Neural cell (in vitro differentiated cells): ENCODE data around the gene SNCB.

ENCODE experiments used
- EP300 ChIP-seq: fragments of 450-650 bp; conservative IDR thresholded peaks from 2 replicates; pipeline ENCODE4 v1.6.1; 2014; ENCODE audit warnings: antibody characterized with exemption, mild to moderate bottlenecking, moderate library complexity; ENCODE audit not compliant: poor library complexity, severe bottlenecking
- EZH2 ChIP-seq: fragments of 200-600, 300-800 bp; shearing (Covaris generic), sonication (generic); IDR thresholded peaks from 2 replicates; pipeline ENCODE4 v1.6.1; 2014; ENCODE audit warnings: antibody characterized with exemption, low read length, borderline replicate concordance, mild to moderate bottlenecking; ENCODE audit not compliant: insufficient read depth, poor library complexity, severe bottlenecking
- MXI1 ChIP-seq: fragments of 450-650 bp; conservative IDR thresholded peaks from 2 replicates; pipeline ENCODE4 v1.6.1; 2014; ENCODE audit warnings: antibody characterized with exemption, mild to moderate bottlenecking; ENCODE audit not compliant: poor library complexity, severe bottlenecking
- POLR2AphosphoS5 ChIP-seq: IDR thresholded peaks from 2 replicates; pipeline ENCODE4 v1.6.1; 2012
- RAD21 ChIP-seq: fragments of 450-650 bp; conservative IDR thresholded peaks from 2 replicates; pipeline ENCODE4 v1.6.1; 2014; ENCODE audit warnings: antibody characterized with exemption, mild to moderate bottlenecking, moderate library complexity
- SMC3 ChIP-seq: fragments of 450-650 bp; conservative IDR thresholded peaks from 2 replicates; pipeline ENCODE4 v1.6.1; 2014; ENCODE audit warnings: antibody characterized with exemption, mild to moderate bottlenecking, moderate library complexity; ENCODE audit not compliant: poor library complexity
- TAF1 ChIP-seq: IDR thresholded peaks from 2 replicates; pipeline ENCODE4 v1.6.1; 2012; ENCODE audit warnings: low read depth
- TF ChIP-seq, protein P1 (sequence below): fragments of 450-650 bp; IDR thresholded peaks from 2 replicates; pipeline ENCODE4 v1.5.1; 2014; ENCODE audit warnings: antibody characterized with exemption, mild to moderate bottlenecking, moderate library complexity; ENCODE audit not compliant: poor library complexity, severe bottlenecking
- TF ChIP-seq, protein P2 (sequence below): IDR thresholded peaks from 2 replicates; pipeline ENCODE4 v1.6.1; 2012; ENCODE audit warnings: borderline replicate concordance

- TF ChIP-seq, protein P1, sequence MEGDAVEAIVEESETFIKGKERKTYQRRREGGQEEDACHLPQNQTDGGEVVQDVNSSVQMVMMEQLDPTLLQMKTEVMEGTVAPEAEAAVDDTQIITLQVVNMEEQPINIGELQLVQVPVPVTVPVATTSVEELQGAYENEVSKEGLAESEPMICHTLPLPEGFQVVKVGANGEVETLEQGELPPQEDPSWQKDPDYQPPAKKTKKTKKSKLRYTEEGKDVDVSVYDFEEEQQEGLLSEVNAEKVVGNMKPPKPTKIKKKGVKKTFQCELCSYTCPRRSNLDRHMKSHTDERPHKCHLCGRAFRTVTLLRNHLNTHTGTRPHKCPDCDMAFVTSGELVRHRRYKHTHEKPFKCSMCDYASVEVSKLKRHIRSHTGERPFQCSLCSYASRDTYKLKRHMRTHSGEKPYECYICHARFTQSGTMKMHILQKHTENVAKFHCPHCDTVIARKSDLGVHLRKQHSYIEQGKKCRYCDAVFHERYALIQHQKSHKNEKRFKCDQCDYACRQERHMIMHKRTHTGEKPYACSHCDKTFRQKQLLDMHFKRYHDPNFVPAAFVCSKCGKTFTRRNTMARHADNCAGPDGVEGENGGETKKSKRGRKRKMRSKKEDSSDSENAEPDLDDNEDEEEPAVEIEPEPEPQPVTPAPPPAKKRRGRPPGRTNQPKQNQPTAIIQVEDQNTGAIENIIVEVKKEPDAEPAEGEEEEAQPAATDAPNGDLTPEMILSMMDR = no peak
- TF ChIP-seq EZH2 (no peak), POLR2AphosphoS5 (no peak), EP300 (no peak), RAD21 (no peak), SMC3 (no peak), MXI1 (no peak), TAF1 (no peak)
- TF ChIP-seq, protein P2, sequence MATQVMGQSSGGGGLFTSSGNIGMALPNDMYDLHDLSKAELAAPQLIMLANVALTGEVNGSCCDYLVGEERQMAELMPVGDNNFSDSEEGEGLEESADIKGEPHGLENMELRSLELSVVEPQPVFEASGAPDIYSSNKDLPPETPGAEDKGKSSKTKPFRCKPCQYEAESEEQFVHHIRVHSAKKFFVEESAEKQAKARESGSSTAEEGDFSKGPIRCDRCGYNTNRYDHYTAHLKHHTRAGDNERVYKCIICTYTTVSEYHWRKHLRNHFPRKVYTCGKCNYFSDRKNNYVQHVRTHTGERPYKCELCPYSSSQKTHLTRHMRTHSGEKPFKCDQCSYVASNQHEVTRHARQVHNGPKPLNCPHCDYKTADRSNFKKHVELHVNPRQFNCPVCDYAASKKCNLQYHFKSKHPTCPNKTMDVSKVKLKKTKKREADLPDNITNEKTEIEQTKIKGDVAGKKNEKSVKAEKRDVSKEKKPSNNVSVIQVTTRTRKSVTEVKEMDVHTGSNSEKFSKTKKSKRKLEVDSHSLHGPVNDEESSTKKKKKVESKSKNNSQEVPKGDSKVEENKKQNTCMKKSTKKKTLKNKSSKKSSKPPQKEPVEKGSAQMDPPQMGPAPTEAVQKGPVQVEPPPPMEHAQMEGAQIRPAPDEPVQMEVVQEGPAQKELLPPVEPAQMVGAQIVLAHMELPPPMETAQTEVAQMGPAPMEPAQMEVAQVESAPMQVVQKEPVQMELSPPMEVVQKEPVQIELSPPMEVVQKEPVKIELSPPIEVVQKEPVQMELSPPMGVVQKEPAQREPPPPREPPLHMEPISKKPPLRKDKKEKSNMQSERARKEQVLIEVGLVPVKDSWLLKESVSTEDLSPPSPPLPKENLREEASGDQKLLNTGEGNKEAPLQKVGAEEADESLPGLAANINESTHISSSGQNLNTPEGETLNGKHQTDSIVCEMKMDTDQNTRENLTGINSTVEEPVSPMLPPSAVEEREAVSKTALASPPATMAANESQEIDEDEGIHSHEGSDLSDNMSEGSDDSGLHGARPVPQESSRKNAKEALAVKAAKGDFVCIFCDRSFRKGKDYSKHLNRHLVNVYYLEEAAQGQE = no peak
Observed at GRCh38 chr5:176618783-176619182, 11.6 kb downstream of the SNCB start.
